Measurements from ENCODE around the gene FBXO11.

The FBXO11 gene

GRCh38 chr2:47945046-47945781, 38.9 kb upstream of the FBXO11 start:
- no peak overlapping the region for H3K4me2 ChIP-seq (ENCODE audit: low read depth, low read length)
- no peak overlapping the region for H3K27ac ChIP-seq (ENCODE audit: low read length)
- no peak overlapping the region for H2AFZ ChIP-seq (ENCODE audit: low read length)
- H3K9ac ChIP-seq (ENCODE audit: low read length): no peak overlapping the region
- no peaks in the 10 kb centered on the region for H3K79me2 ChIP-seq (ENCODE audit: low read length)
- no peak for DNase-seq
- TF ChIP-seq EZH2 (optimal IDR thresholded peaks at IDR 0.05; ENCODE audit: low read depth, low read length): no peak
- TF ChIP-seq CTCF (IDR thresholded peaks at IDR 0.05; ENCODE audit: low read length): no peak
- no peak for TF ChIP-seq EZH2phosphoT487 (IDR thresholded peaks at IDR 0.05; ENCODE audit: low read length)
- no peaks in the 10 kb centered on the region for H3K36me3 ChIP-seq (replicated peaks; ENCODE audit: insufficient read depth, low read length)
- no peak overlapping the region for H3K4me3 ChIP-seq (ENCODE audit: low read length)
- no peaks in the 10 kb centered on the region for H3K9me2 ChIP-seq (replicated peaks; ENCODE audit: insufficient read depth, low read length)
- H4K20me1 ChIP-seq (ENCODE audit: insufficient read depth, low read length): no peaks in the 10 kb centered on the region
- no peaks in the 10 kb centered on the region for H3K27me3 ChIP-seq (replicated peaks; ENCODE audit: insufficient read depth, low read length)
- H3K4me1 ChIP-seq (ENCODE audit: low read length): no peaks in the 10 kb centered on the region
- no peaks in the 10 kb centered on the region for H3K9me3 ChIP-seq (replicated peaks; ENCODE audit: insufficient read depth, low read length)
- no peaks in the 10 kb centered on the region for H3F3A ChIP-seq (ENCODE audit: insufficient read depth, low read length)

- Histone ChIP-seq H3K9me3 (replicated peaks; ENCODE audit: insufficient read depth, low read length) (no peaks in the 10 kb centered on the region), H3K9ac (ENCODE audit: low read length) (no peak overlapping the region), H3K27ac (ENCODE audit: low read length) (no peak overlapping the region), H3K9me2 (replicated peaks; ENCODE audit: insufficient read depth, low read length) (no peaks in the 10 kb centered on the region), H3K4me2 (ENCODE audit: low read depth, low read length) (no peak overlapping the region), H3K4me1 (ENCODE audit: low read length) (no peaks in the 10 kb centered on the region), H4K20me1 (ENCODE audit: insufficient read depth, low read length) (no peaks in the 10 kb centered on the region), H3K79me2 (ENCODE audit: low read length) (no peaks in the 10 kb centered on the region), H3K4me3 (ENCODE audit: low read length) (no peak overlapping the region), H3F3A (ENCODE audit: insufficient read depth, low read length) (no peaks in the 10 kb centered on the region), H3K36me3 (replicated peaks; ENCODE audit: insufficient read depth, low read length) (no peaks in the 10 kb centered on the region), H3K27me3 (replicated peaks; ENCODE audit: insufficient read depth, low read length) (no peaks in the 10 kb centered on the region), H2AFZ (ENCODE audit: low read length) (no peak overlapping the region)
- DNase-seq: no peak
- TF ChIP-seq EZH2 (optimal IDR thresholded peaks at IDR 0.05; ENCODE audit: low read depth, low read length) (no peak), EZH2phosphoT487 (IDR thresholded peaks at IDR 0.05; ENCODE audit: low read length) (no peak), CTCF (IDR thresholded peaks at IDR 0.05; ENCODE audit: low read length) (no peak)
Observed at GRCh38 chr2:47941936-47942335, 35.6 kb upstream of the FBXO11 start.

DNA sequence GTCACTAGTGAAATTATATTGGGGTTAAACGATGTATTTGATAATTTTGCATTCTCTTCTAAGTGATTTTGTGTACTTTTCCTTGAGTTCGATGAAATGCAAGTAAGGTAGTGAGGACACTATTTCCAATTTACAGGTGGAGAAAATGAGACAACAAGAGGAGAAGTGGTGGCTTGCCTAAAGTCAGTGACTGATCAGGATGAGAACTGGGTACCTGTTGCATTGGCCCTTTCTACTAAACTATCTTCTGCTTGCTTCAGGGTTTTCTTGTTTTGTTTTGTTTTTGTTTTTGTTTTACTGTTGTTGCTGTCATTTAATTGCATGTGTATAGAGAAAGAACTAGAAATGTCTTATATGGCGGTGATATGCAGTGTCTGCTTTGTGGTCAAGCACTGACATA, 31.4 kb upstream of the FBXO11 start:
- no peak overlapping the region for H3K27ac ChIP-seq (ENCODE audit: low read length)
- no peak overlapping the region for H3K4me3 ChIP-seq (ENCODE audit: low read length)
- H4K20me1 ChIP-seq (ENCODE audit: insufficient read depth, low read length): no peaks in the 10 kb centered on the region
- H3K4me1 ChIP-seq (ENCODE audit: low read length): no peaks in the 10 kb centered on the region
- no peaks in the 10 kb centered on the region for H3K27me3 ChIP-seq (replicated peaks; ENCODE audit: insufficient read depth, low read length)
- no peak for DNase-seq
- H3K9me2 ChIP-seq (replicated peaks; ENCODE audit: insufficient read depth, low read length): no peaks in the 10 kb centered on the region
- H3K9me3 ChIP-seq (replicated peaks; ENCODE audit: insufficient read depth, low read length): no peaks in the 10 kb centered on the region
- no peaks in the 10 kb centered on the region for H3F3A ChIP-seq (ENCODE audit: insufficient read depth, low read length)
- H3K79me2 ChIP-seq (ENCODE audit: low read length): no peaks in the 10 kb centered on the region
- no peak overlapping the region for H3K9ac ChIP-seq (ENCODE audit: low read length)
- no peak for TF ChIP-seq EZH2 (optimal IDR thresholded peaks at IDR 0.05; ENCODE audit: low read depth, low read length)
- no peak for TF ChIP-seq CTCF (IDR thresholded peaks at IDR 0.05; ENCODE audit: low read length)
- TF ChIP-seq EZH2phosphoT487 (IDR thresholded peaks at IDR 0.05; ENCODE audit: low read length): no peak
- no peak overlapping the region for H2AFZ ChIP-seq (ENCODE audit: low read length)
- no peak overlapping the region for H3K4me2 ChIP-seq (ENCODE audit: low read depth, low read length)
- no peaks in the 10 kb centered on the region for H3K36me3 ChIP-seq (replicated peaks; ENCODE audit: insufficient read depth, low read length)
